Ovary (tissue), 9 donors: Measurements from ENCODE around the gene TOMM7. TPM values are rescaled to one million over a fixed set of nuclear protein-coding genes. Genes with fewer than 3 reads are reported as not detected.

Experiments
- DNase-seq, 5 donors: peaks; one replicate each; pipeline ENCODE4 v3.0.0-alpha.2; 2019 to 2020
- H3K27ac ChIP-seq, 2 donors: fragments of 200-600 bp; one replicate each; pipeline versions ENCODE4 v1.5.1 to v1.8.0; 2019 to 2022
- H3K27me3 ChIP-seq: fragments of 200-600 bp; one replicate; pipeline ENCODE4 v1.8.0; 2022
- H3K36me3 ChIP-seq: fragments of 200-600 bp; sonication (generic); one replicate; pipeline ENCODE4 v1.5.1; 2019
- H3K4me1 ChIP-seq: one replicate; pipeline ENCODE4 v1.8.1; 2013; ENCODE audit warnings: mild to moderate bottlenecking, moderate library complexity; ENCODE audit not compliant: insufficient read depth
- H3K4me3 ChIP-seq: fragments of 200-600 bp; sonication (generic); one replicate; pipeline ENCODE4 v1.5.1; 2017
- H3K9me3 ChIP-seq, 2 donors: fragments of 200-600 bp in 1 of 2; sonication (generic) in 1 of 2; one replicate each; pipeline versions ENCODE4 v1.5.1 to v1.8.1; 2013 to 2019; ENCODE audit warnings: mild to moderate bottlenecking in 1 of 2, moderate library complexity in 1 of 2
- EP300 ChIP-seq: sonication (generic); formaldehyde crosslinking; IDR thresholded peaks from one replicate; pipeline ENCODE4 v1.6.1; 2017; ENCODE audit warnings: antibody characterized with exemption
- POLR2A ChIP-seq: fragments of 450-650 bp; IDR thresholded peaks from one replicate; pipeline ENCODE4 v1.6.1; 2017; ENCODE audit warnings: antibody characterized with exemption, mild to moderate bottlenecking, moderate library complexity
- WGBS, 3 donors: extraction: QIAGEN DNeasy Blood & Tissue Kit in 1 of 3; methylation state at CpG; one replicate each; pipeline versions ENCODE4 v1.1.5 to v1.1.7; 2013 to 2017; 5-methylcytosine and 5-hydroxymethylcytosine counted together
- intact Hi-C, 4 donors: fragments of 100-400 bp; cut with DNase I; formaldehyde crosslinking; loops; one replicate each; pipeline versions ENCODE4 v1.11.0 to v1.15.1; 2022 to 2023
- polyA plus RNA-seq, 2 donors: library from polyadenylated mRNA; stranded (reverse); fragments of 200-250 nt in 1 of 2; fragments of 350-450 nt in 1 of 2; fragmentation: Illumina TruSeq in 1 of 2; extraction: RNeasy Lipid Tissue Mini Kit (QIAGEN cat#74804) in 1 of 2; gene quantifications; one replicate each; pipeline ENCODE4 v1.2.3, GENCODE V29; 2013 to 2014
- total RNA-seq, 7 donors: library from RNA; depleted of rRNA in 2 of 7; stranded (reverse); fragments of >200 nt in 2 of 7; fragmentation: NEBNext Ultra II Directional in 3 of 7; extraction: Animal tissue kit (Norgen Biotek cat#: 25700) in 3 of 7; gene quantifications; one replicate each; pipeline versions ENCODE4 v1.1.0 to v1.2.4, GENCODE V29; 2016 to 2023
- TF ChIP-seq, protein P1 (sequence below), 3 donors: fragments of 450-650 bp in 2 of 3; fragments of 200-600 bp in 1 of 3; IDR thresholded peaks; one replicate each; pipeline versions ENCODE4 v1.5.1 to v1.8.0; 2016 to 2022; ENCODE audit warnings: antibody characterized with exemption in 3 of 3, mild to moderate bottlenecking in 1 of 3
- donor health status: DM: no; HTN: no; CAD: no; lungs with moderate emphysema.
- donor health status: DM: no; HTN: no; CAD: no.
- donor health status: Bipolar disorder and iron deficiency.
- donor health status: DM: yes; HTN: yes; CAD: no.
- donor health status: DM: no; HTN: no; CAD: no.
- donor health status: DM: yes; HTN: yes; CAD: no.

Gene TOMM7
- total and polyA plus RNA-seq, 9 donors: 267 to 869 (median 586) TPM

DNA sequence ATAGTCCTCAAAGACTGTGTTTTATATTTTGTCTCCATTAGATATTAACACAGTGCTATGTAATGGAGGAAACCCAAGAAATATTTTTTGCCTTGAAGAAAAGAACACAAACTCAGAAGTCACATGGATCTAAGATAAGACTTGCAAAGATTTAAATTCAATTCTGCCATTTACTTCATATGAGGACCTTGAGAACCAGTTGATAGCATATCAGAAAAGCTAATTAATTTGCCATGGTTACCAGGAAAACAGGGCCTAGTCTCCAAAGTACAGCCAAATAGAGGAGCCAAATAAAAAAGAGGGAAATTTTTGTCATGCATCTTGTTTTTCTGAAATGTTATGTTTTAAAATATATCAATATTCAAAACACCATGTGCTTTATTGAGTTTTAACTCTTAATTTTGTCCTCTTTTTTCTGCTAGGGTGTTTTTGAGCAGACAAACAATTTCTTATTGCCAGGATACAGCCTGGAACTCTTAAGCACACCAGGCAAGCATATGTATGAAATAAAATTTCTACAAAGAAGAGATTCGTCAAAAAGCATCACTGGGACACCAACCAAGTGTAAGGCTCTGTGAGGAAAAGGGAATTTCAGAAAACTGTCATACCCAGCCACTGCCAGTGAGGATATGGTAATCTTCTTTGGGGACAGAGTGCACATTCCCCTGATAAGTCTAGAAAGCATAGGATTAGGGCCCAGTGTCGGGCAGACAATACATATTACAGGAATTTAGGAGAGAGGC is 10.6 kb upstream of the TOMM7 start:
- Histone ChIP-seq H3K4me3 (no peak overlapping the region), H3K27ac (peak overlapping the region in 1 of 2 donors; percentile 20), H3K9me3 (no peaks in the 10 kb centered on the region), H3K27me3 (no peaks in the 10 kb centered on the region), H3K36me3 (no peaks in the 10 kb centered on the region), H3K4me1 (peaks cover 3% of the 10 kb centered on the region)
- intact Hi-C loops: no loop called here
- no peak for TF ChIP-seq EP300
- TF ChIP-seq, protein P1, sequence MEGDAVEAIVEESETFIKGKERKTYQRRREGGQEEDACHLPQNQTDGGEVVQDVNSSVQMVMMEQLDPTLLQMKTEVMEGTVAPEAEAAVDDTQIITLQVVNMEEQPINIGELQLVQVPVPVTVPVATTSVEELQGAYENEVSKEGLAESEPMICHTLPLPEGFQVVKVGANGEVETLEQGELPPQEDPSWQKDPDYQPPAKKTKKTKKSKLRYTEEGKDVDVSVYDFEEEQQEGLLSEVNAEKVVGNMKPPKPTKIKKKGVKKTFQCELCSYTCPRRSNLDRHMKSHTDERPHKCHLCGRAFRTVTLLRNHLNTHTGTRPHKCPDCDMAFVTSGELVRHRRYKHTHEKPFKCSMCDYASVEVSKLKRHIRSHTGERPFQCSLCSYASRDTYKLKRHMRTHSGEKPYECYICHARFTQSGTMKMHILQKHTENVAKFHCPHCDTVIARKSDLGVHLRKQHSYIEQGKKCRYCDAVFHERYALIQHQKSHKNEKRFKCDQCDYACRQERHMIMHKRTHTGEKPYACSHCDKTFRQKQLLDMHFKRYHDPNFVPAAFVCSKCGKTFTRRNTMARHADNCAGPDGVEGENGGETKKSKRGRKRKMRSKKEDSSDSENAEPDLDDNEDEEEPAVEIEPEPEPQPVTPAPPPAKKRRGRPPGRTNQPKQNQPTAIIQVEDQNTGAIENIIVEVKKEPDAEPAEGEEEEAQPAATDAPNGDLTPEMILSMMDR (IDR thresholded peaks at IDR 0.05): no peak
- TF ChIP-seq POLR2A: no peak
- no peak for DNase-seq
- WGBS, 3 donors: 39 to 48% (median 47%) methylated on average over 2 of the region's 2 CpGs

DNA sequence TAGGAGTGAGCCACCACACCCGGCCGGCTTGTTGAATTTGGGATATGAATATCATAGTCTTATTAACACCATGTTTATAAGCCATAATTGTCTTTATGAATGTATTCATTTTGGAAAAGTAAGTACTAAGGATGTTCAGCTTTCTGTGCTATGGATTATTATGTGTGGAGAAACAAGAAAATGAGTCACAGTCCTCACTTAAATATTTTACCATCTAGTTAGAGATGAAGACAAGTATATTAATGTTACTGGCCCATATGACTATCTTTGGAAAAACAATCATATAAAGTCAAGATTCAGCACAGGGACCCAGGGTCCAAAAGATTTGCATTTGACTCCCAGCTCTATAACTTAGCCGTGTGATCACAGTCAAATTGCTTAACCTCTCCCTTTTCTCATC is 9.8 kb upstream of the TOMM7 start:
- Histone ChIP-seq H3K9me3 (no peaks in the 10 kb centered on the region), H3K4me1 (peaks cover 3% of the 10 kb centered on the region), H3K36me3 (no peaks in the 10 kb centered on the region), H3K4me3 (no peak overlapping the region), H3K27me3 (no peaks in the 10 kb centered on the region), H3K27ac (no peak overlapping the region)
- 96% methylated on average over 3 of the region's 3 CpGs for WGBS, 3 donors
- DNase-seq: no peak
- intact Hi-C loops: no loop called here
- TF ChIP-seq EP300: no peak
- TF ChIP-seq POLR2A: no peak
- TF ChIP-seq, protein P1 (IDR thresholded peaks at IDR 0.05): no peak

DNA sequence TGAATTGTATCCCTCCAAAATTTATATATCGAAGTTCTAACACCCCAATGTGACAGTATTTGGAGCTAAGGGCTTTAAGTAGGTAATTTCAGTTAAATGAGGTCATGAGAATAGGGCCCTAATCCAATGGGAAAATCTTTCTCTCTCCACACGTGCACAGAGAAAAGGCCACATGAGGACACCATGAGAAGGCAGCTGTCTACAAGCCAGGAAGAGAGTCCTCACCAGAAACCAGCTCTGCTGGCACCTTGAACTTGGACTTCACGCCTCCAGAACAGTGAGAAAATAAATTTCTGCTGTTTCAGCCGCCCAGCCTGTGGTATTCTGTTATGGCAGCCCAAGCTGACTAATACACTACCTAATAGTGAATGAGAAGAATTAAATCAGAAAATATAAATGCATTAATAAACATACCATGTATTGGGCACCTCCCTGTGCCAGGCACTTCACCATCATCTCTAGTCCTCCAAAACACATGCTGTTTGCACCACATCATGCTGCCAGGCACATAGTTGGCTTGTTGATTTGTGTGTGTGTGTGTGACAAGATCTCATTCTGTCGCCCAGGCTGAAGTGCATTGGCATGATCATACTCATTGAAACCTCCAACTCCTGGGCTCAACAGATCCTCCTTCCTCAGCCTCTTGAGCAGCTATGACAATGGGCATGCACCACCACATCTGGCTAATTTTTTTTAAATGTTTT is 9.1 kb upstream of the TOMM7 start:
- intact Hi-C loops: no loop called here
- Histone ChIP-seq H3K27ac (no peak overlapping the region), H3K4me1 (peaks cover 3% of the 10 kb centered on the region), H3K4me3 (no peak overlapping the region), H3K9me3 (no peaks in the 10 kb centered on the region), H3K27me3 (no peaks in the 10 kb centered on the region), H3K36me3 (no peaks in the 10 kb centered on the region)
- TF ChIP-seq POLR2A (no peak), EP300 (no peak)
- TF ChIP-seq, protein P1 (IDR thresholded peaks at IDR 0.05): no peak
- WGBS, 3 donors: 77 to 87% (median 81%) methylated on average over 5 of the region's 5 CpGs
- DNase-seq: no peak

DNA sequence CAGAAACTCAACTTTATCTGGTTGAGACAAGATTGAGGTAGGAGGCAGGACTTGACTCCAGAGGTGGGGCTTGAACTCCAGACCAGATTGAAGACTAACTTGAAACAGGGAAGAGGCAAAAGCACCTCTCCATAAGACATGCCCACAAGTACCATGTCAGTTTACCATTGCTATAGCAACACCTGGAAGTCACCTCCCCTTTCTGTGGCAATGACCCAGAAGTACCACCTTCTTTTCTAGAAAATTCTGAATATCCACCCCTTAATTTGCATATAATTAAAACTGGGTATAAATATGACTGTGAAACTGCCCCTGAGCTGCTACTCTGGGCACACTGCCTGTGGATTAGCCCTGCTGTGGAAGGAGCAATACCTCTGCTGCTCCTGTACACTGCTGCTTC is 4.9 kb upstream of the TOMM7 start:
- H3K9me3 ChIP-seq: no peaks in the 10 kb centered on the region
- H3K27ac ChIP-seq: no peak overlapping the region
- H3K4me1 ChIP-seq: no peaks in the 10 kb centered on the region
- no peaks in the 10 kb centered on the region for H3K36me3 ChIP-seq
- no peaks in the 10 kb centered on the region for H3K27me3 ChIP-seq
- DNase-seq: no peak
- intact Hi-C loops: no loop called here
- H3K4me3 ChIP-seq: no peak overlapping the region
- TF ChIP-seq, protein P1 (IDR thresholded peaks at IDR 0.05): no peak
- TF ChIP-seq EP300 (no peak), POLR2A (no peak)
